ENCODE measurements around the gene EIF2B4. TPM values are rescaled to one million over a fixed set of nuclear protein-coding genes. Genes with fewer than 3 reads are reported as not detected.

Gene EIF2B4
- total and polyA plus RNA-seq, 9 of the 15 experiments (the other 6 are each of a cell fraction or from before 2014, with no cell fraction given): 29.7 to 80.3 (median 58.9) TPM

DNA sequence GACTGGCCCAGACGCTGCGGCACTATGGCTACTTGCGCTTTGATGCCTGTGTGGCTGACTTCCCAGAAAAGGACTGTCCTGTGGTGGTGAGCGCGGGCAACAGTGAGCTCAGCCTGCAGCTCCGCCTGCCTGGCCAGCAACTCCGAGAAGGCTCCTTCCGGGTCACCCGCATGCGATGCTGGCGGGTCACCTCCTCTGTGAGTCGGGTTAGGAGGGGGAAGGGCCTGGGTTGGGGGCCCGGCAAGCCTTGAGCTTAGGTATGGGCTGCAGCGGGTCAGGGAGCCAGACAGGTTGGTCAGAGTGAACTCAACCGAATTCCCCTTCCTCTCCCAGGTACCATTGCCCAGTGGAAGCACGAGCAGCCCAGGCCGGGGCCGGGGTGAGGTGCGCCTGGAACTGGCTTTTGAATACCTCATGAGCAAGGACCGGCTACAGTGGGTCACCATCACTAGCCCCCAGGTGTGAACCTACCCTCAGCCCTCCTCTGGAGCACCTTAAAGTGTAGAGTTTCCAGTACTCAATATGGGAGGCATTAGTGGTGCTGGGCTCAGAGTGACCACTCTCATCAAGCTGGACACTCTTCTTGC lies 5.5 kb upstream of the EIF2B4 start (continued):
- no peak for TF ChIP-seq MYBL2 (IDR thresholded peaks at IDR 0.05; ENCODE audit: low read depth)
- TF ChIP-seq MYBL2 (CRISPR knock-in tag; IDR thresholded peaks at IDR 0.05; ENCODE audit: borderline replicate concordance): no peak
- TF ChIP-seq RBM22 (IDR thresholded peaks at IDR 0.05; ENCODE audit: low read depth, low read length, poor library complexity, severe bottlenecking): peak; percentile 58
- TF ChIP-seq, protein P1, sequence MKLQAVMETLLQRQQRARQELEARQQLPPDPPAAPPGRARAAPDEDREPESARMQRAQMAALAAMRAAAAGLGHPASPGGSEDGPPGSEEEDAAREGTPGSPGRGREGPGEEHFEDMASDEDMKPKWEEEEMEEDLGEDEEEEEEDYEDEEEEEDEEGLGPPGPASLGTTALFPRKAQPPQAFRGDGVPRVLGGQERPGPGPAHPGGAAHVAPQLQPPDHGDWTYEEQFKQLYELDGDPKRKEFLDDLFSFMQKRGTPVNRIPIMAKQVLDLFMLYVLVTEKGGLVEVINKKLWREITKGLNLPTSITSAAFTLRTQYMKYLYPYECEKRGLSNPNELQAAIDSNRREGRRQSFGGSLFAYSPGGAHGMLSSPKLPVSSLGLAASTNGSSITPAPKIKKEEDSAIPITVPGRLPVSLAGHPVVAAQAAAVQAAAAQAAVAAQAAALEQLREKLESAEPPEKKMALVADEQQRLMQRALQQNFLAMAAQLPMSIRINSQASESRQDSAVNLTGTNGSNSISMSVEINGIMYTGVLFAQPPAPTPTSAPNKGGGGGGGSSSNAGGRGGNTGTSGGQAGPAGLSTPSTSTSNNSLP (IDR thresholded peaks at IDR 0.05; ENCODE audit: borderline replicate concordance, low read depth, low read length): no peak
- peak; percentile 66 for TF ChIP-seq POLR2G (IDR thresholded peaks at IDR 0.05; ENCODE audit: low read depth, low read length)
- no peak for TF ChIP-seq CHD1 (IDR thresholded peaks at IDR 0.05; ENCODE audit: low read length)
- TF ChIP-seq KDM4B (IDR thresholded peaks at IDR 0.05; ENCODE audit: borderline replicate concordance in 2 of 2, low read depth in 1 of 2): no peak
- TF ChIP-seq ZBTB34 (CRISPR knock-in tag; IDR thresholded peaks at IDR 0.05): no peak
- no peak for TF ChIP-seq ZNF384 (IDR thresholded peaks at IDR 0.05; ENCODE audit: low read depth, low read length)
- no peak for TF ChIP-seq FOS (IDR thresholded peaks at IDR 0.05; ENCODE audit: extremely low read depth, insufficient read length)
- TF ChIP-seq ZNF124 (CRISPR knock-in tag; IDR thresholded peaks at IDR 0.05): no peak
- TF ChIP-seq, protein P2, sequence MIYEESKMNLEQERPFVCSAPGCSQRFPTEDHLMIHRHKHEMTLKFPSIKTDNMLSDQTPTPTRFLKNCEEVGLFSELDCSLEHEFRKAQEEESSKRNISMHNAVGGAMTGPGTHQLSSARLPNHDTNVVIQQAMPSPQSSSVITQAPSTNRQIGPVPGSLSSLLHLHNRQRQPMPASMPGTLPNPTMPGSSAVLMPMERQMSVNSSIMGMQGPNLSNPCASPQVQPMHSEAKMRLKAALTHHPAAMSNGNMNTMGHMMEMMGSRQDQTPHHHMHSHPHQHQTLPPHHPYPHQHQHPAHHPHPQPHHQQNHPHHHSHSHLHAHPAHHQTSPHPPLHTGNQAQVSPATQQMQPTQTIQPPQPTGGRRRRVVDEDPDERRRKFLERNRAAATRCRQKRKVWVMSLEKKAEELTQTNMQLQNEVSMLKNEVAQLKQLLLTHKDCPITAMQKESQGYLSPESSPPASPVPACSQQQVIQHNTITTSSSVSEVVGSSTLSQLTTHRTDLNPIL (CRISPR knock-in tag; IDR thresholded peaks at IDR 0.05): no peak
- TF ChIP-seq EWSR1 (IDR thresholded peaks at IDR 0.05; ENCODE audit: borderline replicate concordance, low read depth, partially characterized antibody): no peak
- no peak for TF ChIP-seq CREB3L1 (IDR thresholded peaks at IDR 0.05; ENCODE audit: borderline replicate concordance, low read depth)

Measured in K562 (cell line).